ENCODE data around the gene SLTM.
"Not testable (repeated sequence)": the region's sequence is repeated elsewhere in the genome, so short reads cannot be mapped to it uniquely, and the experiment has no call there.

SLTM gene

GRCh38 chr15:58876306-58877106, 57.0 kb downstream of the SLTM start:
- no peak for DNase-seq (ENCODE audit: low read depth)

- DNase-seq (ENCODE audit: low read depth) = no peak
These were observed 58.1 kb downstream of the SLTM start for GRCh38 chr15:58875343-58875742.

- no peak for DNase-seq (ENCODE audit: low read depth)
These were observed 60.2 kb downstream of the SLTM start for GRCh38 chr15:58873267-58873666.

GRCh38 chr15:58870451-58870850, 63.0 kb downstream of the SLTM start:
- no peak for DNase-seq (ENCODE audit: low read depth)

- no peak for DNase-seq (ENCODE audit: low read depth)
These were observed 65.6 kb downstream of the SLTM start for GRCh38 chr15:58867926-58868325.

- no peak for DNase-seq (ENCODE audit: low read depth)
These were observed 68.0 kb downstream of the SLTM start for GRCh38 chr15:58865425-58865880.

GRCh38 chr15:58864602-58865424, 68.7 kb downstream of the SLTM start:
- no peak for DNase-seq (ENCODE audit: low read depth)

GRCh38 chr15:58862326-58862725, 71.2 kb downstream of the SLTM start:
- no peak for DNase-seq (ENCODE audit: low read depth)

GRCh38 chr15:58856621-58857020, 76.9 kb downstream of the SLTM start:
- not testable (repeated sequence) for DNase-seq (ENCODE audit: low read depth)

GRCh38 chr15:58856086-58856485, 77.4 kb downstream of the SLTM start:
- DNase-seq (ENCODE audit: low read depth) = no peak

GRCh38 chr15:58854593-58854992, 78.9 kb downstream of the SLTM start:
- no peak for DNase-seq (ENCODE audit: low read depth)

- no peak for DNase-seq (ENCODE audit: low read depth)
These were observed 81.1 kb downstream of the SLTM start for GRCh38 chr15:58852347-58852746.

- DNase-seq (ENCODE audit: low read depth) = not testable (repeated sequence)
These were observed 82.3 kb downstream of the SLTM start for GRCh38 chr15:58851205-58851604.

- no peak for DNase-seq (ENCODE audit: low read depth)
These were observed 90.6 kb downstream of the SLTM start for GRCh38 chr15:58842713-58843396.

- no peak for DNase-seq (ENCODE audit: low read depth)
These were observed 93.4 kb downstream of the SLTM start for GRCh38 chr15:58840048-58840447.

- no peak for DNase-seq (ENCODE audit: low read depth)
These were observed 94.0 kb downstream of the SLTM start for GRCh38 chr15:58839485-58839884.

- DNase-seq (ENCODE audit: low read depth) = not testable (repeated sequence)
These were observed 99.6 kb downstream of the SLTM start for GRCh38 chr15:58833681-58834426.

- no peak for DNase-seq (ENCODE audit: low read depth)
These were observed 102.9 kb downstream of the SLTM start for GRCh38 chr15:58830556-58830955.

All from T follicular helper cell (primary cell).